GM18870 (cell line): ENCODE data around the gene GNG10.
"Not testable (repeated sequence)": the region's sequence is repeated elsewhere in the genome, so short reads cannot be mapped to it uniquely, and the experiment has no call there.

ENCODE experiments used
- ATAC-seq: cut with Tn5 transposase; IDR thresholded peaks from one replicate; pipeline ENCODE4 v1.9.1; 2021; ENCODE audit warnings: moderate library complexity; ENCODE audit not compliant: unreplicated experiment

Gene GNG10

GRCh38 chr9:111648066-111648465 is 13.3 kb upstream of the GNG10 start:
- ATAC-seq: no peak

- ATAC-seq: no peak
Observed at GRCh38 chr9:111649016-111649415, 12.4 kb upstream of the GNG10 start.

GRCh38 chr9:111657051-111657450 is 4.4 kb upstream of the GNG10 start:
- ATAC-seq: no peak

GRCh38 chr9:111658943-111659342 is 2.5 kb upstream of the GNG10 start:
- no peak for ATAC-seq

- no peak for ATAC-seq
Observed at GRCh38 chr9:111659691-111660090, 1.7 kb upstream of the GNG10 start.

GRCh38 chr9:111661802-111662521 is 557 bp downstream of the GNG10 start:
- peak; percentile 32 for ATAC-seq

GRCh38 chr9:111662576-111663300 is 1.3 kb downstream of the GNG10 start:
- ATAC-seq: peak; percentile 13

GRCh38 chr9:111663301-111663823 is 2.0 kb downstream of the GNG10 start:
- ATAC-seq: no peak

GRCh38 chr9:111668026-111668573 is 6.7 kb downstream of the GNG10 start:
- ATAC-seq: no peak

GRCh38 chr9:111668601-111669000 is 7.2 kb downstream of the GNG10 start:
- not testable (repeated sequence) for ATAC-seq

GRCh38 chr9:111674319-111674718 is 12.9 kb downstream of the GNG10 start:
- no peak for ATAC-seq

- no peak for ATAC-seq
Observed at GRCh38 chr9:111676116-111676515, 14.7 kb downstream of the GNG10 start.

GRCh38 chr9:111678293-111678692 is 16.9 kb downstream of the GNG10 start:
- no peak for ATAC-seq

GRCh38 chr9:111679199-111679598 is 17.8 kb downstream of the GNG10 start:
- ATAC-seq: no peak

GRCh38 chr9:111683392-111683791 is 22.0 kb downstream of the GNG10 start:
- ATAC-seq: no peak

GRCh38 chr9:111691672-111692329 is 30.4 kb downstream of the GNG10 start:
- ATAC-seq: no peak

- ATAC-seq: no peak
Observed at GRCh38 chr9:111696796-111697195, 35.4 kb downstream of the GNG10 start.

- no peak for ATAC-seq
Observed at GRCh38 chr9:111700776-111701175, 39.4 kb downstream of the GNG10 start.

GRCh38 chr9:111704503-111704902 is 43.1 kb downstream of the GNG10 start:
- ATAC-seq: no peak

- ATAC-seq: no peak
Observed at GRCh38 chr9:111711548-111711947, 50.1 kb downstream of the GNG10 start.

- no peak for ATAC-seq
Observed at GRCh38 chr9:111712369-111712768, 51.0 kb downstream of the GNG10 start.
